ENCODE measurements around the gene CACNB3.

The CACNB3 gene

GRCh38 chr12:48779869-48780268 lies 38.4 kb upstream of the CACNB3 start:
- H3K27ac ChIP-seq (ENCODE audit: low read depth, low read length), result no peak overlapping the region
- H3K27me3 ChIP-seq (ENCODE audit: insufficient read depth, low read length), result no peaks in the 10 kb centered on the region
- H3K9ac ChIP-seq (ENCODE audit: low read depth, low read length), result no peak overlapping the region
- H3K36me3 ChIP-seq (ENCODE audit: insufficient read depth, low read length), result peaks cover 5% of the 10 kb centered on the region; the same call in 1 of the 2 replicates
- no peaks in the 10 kb centered on the region for H3K9me3 ChIP-seq (ENCODE audit: insufficient read depth, low read depth, low read length)
- H3K4me1 ChIP-seq (ENCODE audit: insufficient read depth, low read length), result peaks cover 4% of the 10 kb centered on the region; the same call in 1 of the 2 replicates
- H3K4me3 ChIP-seq (ENCODE audit: low read length), result no peak overlapping the region
- WGBS, result 76% methylated on average over 1 of the region's 3 CpGs

GRCh38 chr12:48780381-48781025 lies 37.8 kb upstream of the CACNB3 start:
- Histone ChIP-seq H3K27me3 (ENCODE audit: insufficient read depth, low read length) (no peaks in the 10 kb centered on the region), H3K36me3 (ENCODE audit: insufficient read depth, low read length) (no peaks in the 10 kb centered on the region), H3K4me3 (ENCODE audit: low read length) (no peak overlapping the region), H3K9me3 (ENCODE audit: insufficient read depth, low read depth, low read length) (no peaks in the 10 kb centered on the region), H3K27ac (ENCODE audit: low read depth, low read length) (no peak overlapping the region), H3K4me1 (ENCODE audit: insufficient read depth, low read length) (peaks cover 4% of the 10 kb centered on the region; the same call in 1 of the 2 replicates), H3K9ac (ENCODE audit: low read depth, low read length) (no peak overlapping the region)
- 91% methylated on average over 11 of the region's 11 CpGs for WGBS

DNA sequence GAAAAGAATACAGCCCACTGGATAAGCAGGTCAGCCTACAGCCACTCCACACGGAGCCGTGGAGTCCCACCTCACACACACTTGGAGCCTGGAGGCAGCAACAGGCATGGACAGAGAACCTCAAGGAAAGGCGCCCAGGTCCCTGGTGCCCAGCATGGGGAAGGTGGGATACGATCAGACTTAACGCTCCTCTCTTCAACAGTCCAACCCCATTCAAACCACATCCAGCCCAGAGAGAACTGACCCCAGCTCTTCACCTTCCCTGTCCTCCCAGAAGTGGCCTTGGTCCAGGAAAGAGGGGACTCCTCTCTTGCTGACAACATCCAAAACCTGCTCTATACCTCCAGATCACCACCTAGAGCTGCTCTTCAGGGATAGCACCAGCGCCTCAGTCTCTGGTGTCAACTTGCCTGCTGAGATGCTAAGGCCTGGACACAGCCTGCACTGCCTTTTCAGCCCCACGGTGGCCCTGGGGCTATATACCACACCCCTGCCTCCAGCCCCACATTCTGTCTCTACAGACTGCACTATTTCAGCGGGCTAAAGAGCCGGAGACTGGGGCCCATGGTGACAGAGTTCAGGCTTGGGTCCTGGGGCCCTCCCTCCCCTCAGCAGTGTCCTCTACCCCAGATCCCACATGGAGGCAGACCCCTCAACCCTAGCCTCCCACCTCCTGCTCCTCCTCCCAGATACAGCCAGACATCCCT lies 36.4 kb upstream of the CACNB3 start:
- H3K27me3 ChIP-seq (ENCODE audit: insufficient read depth, low read length), result no peaks in the 10 kb centered on the region
- no peak overlapping the region for H3K27ac ChIP-seq (ENCODE audit: low read depth, low read length)

GRCh38 chr12:48782457-48783395 lies 35.6 kb upstream of the CACNB3 start:
- Histone ChIP-seq H3K27ac (ENCODE audit: low read depth, low read length) (no peak overlapping the region), H3K9ac (ENCODE audit: low read depth, low read length) (no peak overlapping the region), H3K4me1 (ENCODE audit: insufficient read depth, low read length) (peaks cover 8% of the 10 kb centered on the region), H3K27me3 (ENCODE audit: insufficient read depth, low read length) (peaks cover 5% of the 10 kb centered on the region), H3K36me3 (ENCODE audit: insufficient read depth, low read length) (no peaks in the 10 kb centered on the region), H3K4me3 (ENCODE audit: low read length) (no peak overlapping the region), H3K9me3 (ENCODE audit: insufficient read depth, low read depth, low read length) (no peaks in the 10 kb centered on the region)
- 92% methylated on average over 63 of the region's 63 CpGs for WGBS

More for the DNA sequence above, 36.4 kb upstream of the CACNB3 start:
- Histone ChIP-seq H3K9me3 (ENCODE audit: insufficient read depth, low read depth, low read length) (no peaks in the 10 kb centered on the region), H3K36me3 (ENCODE audit: insufficient read depth, low read length) (no peaks in the 10 kb centered on the region), H3K4me3 (ENCODE audit: low read length) (no peak overlapping the region), H3K9ac (ENCODE audit: low read depth, low read length) (no peak overlapping the region), H3K4me1 (ENCODE audit: insufficient read depth, low read length) (peaks cover 4% of the 10 kb centered on the region; the same call in 1 of the 2 replicates)
- 83% methylated on average over 9 of the region's 9 CpGs for WGBS

- WGBS, result 94% methylated on average over 4 of the region's 4 CpGs
- peaks cover 10% of the 10 kb centered on the region for H3K27me3 ChIP-seq (ENCODE audit: insufficient read depth, low read length)
- H3K9me3 ChIP-seq (ENCODE audit: insufficient read depth, low read depth, low read length), result no peaks in the 10 kb centered on the region
- no peak overlapping the region for H3K9ac ChIP-seq (ENCODE audit: low read depth, low read length)
- no peak overlapping the region for H3K4me3 ChIP-seq (ENCODE audit: low read length)
- H3K27ac ChIP-seq (ENCODE audit: low read depth, low read length), result no peak overlapping the region
- no peaks in the 10 kb centered on the region for H3K36me3 ChIP-seq (ENCODE audit: insufficient read depth, low read length)
- H3K4me1 ChIP-seq (ENCODE audit: insufficient read depth, low read length), result peaks cover 10% of the 10 kb centered on the region
These were observed 34.9 kb upstream of the CACNB3 start for GRCh38 chr12:48783432-48783831.

- peaks cover 14% of the 10 kb centered on the region for H3K4me1 ChIP-seq (ENCODE audit: insufficient read depth, low read length)
- H3K27ac ChIP-seq (ENCODE audit: low read depth, low read length), result no peak overlapping the region
- no peaks in the 10 kb centered on the region for H3K9me3 ChIP-seq (ENCODE audit: insufficient read depth, low read depth, low read length)
- peak overlapping the region; percentile 90 for H3K4me3 ChIP-seq (ENCODE audit: low read length)
- H3K9ac ChIP-seq (ENCODE audit: low read depth, low read length), result no peak overlapping the region
- peaks cover 10% of the 10 kb centered on the region for H3K27me3 ChIP-seq (ENCODE audit: insufficient read depth, low read length)
- H3K36me3 ChIP-seq (ENCODE audit: insufficient read depth, low read length), result no peaks in the 10 kb centered on the region
- WGBS, result 90% methylated on average over 7 of the region's 7 CpGs
These were observed 31.4 kb upstream of the CACNB3 start for GRCh38 chr12:48786591-48787544.

DNA sequence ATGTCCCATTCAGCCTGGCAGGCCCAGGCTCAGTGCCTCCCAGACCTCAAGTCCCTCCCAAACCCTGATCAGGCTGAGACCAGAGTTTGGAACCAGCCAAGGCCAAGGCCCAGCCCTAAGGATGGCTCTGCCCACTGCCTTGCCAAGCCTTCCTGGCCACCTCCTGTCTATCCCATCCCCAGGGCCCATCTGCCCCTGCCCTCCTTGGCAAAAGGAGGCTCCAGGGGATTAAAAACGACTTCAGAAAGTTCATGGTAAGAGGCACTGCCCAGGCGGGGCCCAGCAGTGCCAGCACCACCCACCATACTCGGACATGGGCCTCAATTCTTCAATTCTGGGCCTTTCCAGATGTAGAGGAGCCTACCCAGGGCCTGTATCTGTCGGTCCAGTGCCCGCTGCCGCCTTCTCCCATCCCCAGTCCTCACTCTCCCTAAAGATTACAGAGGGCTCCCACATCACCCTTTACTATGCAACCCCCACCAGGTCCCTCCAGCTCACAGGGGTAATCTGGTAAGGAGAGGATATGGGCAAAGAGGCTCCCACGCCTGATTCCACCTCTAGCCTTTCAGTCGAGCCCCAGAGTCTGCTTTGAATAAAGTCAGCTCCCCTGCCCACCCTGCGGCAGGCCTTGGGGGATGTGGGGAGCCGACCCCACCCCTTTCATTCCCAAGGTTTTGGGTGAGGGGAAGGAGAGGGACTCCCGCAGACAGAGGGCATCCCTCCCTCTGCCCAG lies 30.3 kb upstream of the CACNB3 start:
- Histone ChIP-seq H3K4me3 (ENCODE audit: low read length) (peak overlapping the region; percentile 90), H3K9ac (ENCODE audit: low read depth, low read length) (peak overlapping the region; percentile 60; the same call in 1 of the 2 replicates), H3K9me3 (ENCODE audit: insufficient read depth, low read depth, low read length) (no peaks in the 10 kb centered on the region), H3K27me3 (ENCODE audit: insufficient read depth, low read length) (peaks cover 10% of the 10 kb centered on the region), H3K27ac (ENCODE audit: low read depth, low read length) (no peak overlapping the region), H3K4me1 (ENCODE audit: insufficient read depth, low read length) (peaks cover 14% of the 10 kb centered on the region), H3K36me3 (ENCODE audit: insufficient read depth, low read length) (no peaks in the 10 kb centered on the region)
- 32% methylated on average over 8 of the region's 11 CpGs for WGBS

DNA sequence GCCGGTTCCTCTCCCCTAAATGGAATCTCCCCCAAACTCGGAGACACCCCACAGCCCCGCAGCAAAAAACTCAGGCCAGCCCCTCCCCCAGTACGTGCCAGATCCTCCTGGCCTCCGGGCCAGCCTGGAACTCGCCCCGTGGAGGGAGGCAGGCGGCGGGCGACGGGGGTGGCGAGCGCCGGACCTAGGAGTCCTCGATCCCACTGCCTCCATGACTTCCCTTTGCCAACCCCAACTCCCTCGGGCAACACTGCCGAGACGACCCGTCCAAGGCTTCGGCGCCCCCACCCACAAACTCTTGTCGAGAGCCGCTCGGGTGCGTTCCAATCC lies 29.8 kb upstream of the CACNB3 start:
- Histone ChIP-seq H3K36me3 (ENCODE audit: insufficient read depth, low read length) (no peaks in the 10 kb centered on the region), H3K4me3 (ENCODE audit: low read length) (peak overlapping the region; percentile 90), H3K27ac (ENCODE audit: low read depth, low read length) (peak overlapping the region; percentile 46; the same call in 1 of the 2 replicates), H3K4me1 (ENCODE audit: insufficient read depth, low read length) (peaks cover 14% of the 10 kb centered on the region), H3K9me3 (ENCODE audit: insufficient read depth, low read depth, low read length) (no peaks in the 10 kb centered on the region), H3K9ac (ENCODE audit: low read depth, low read length) (peak overlapping the region; percentile 60), H3K27me3 (ENCODE audit: insufficient read depth, low read length) (peaks cover 10% of the 10 kb centered on the region)
- WGBS, result under 1% methylated on average over 25 of the region's 25 CpGs

DNA sequence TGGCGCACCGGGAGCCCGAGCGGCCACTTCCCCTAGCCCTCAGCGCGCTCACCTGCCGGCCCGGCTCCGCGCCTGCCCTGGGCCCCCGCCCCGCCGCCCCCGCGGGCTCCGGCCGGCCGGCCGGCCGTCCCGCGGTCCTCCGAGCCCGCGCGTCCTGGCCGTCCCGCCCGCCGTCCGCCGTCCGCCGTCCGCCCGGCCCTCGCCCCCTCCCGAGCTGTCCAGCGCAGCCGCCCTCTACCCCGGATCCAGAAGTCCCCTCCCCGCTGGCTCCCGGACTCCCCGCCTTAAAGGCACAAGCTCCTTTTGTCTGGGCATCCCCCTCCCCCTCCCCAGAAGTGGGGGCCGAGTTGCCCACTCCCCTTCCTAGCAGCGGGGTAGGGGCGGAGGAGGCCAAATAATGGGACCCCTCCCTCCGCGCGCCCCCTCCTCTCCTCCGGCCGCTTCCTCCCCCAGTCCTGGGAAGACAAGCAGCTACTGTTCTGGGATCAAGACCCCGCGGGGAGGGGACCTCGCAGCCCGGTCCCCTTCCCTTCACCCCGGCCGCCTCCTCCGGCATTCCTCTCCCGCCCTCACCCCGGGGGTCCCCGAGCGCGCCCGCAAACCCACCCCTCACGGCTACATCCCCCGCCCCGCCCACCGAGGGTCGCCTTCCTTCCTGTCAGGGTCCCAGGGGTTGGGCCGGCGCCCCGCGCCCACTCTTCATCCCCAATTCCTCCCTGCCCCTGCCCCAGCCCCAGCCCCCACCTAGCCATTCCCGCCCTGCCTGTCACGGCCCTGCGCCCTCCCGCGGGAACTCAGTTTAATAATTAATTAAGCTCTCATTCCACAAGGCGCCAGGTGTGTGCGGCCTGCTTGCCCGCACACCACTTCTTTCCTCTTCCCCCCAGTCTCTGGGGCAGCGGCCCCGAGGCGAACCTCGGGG lies 29.2 kb upstream of the CACNB3 start, which contains the start of gene ADCY6:
ADCY6 (minus strand) TSS at position 236 of the 922 bp plus-strand sequence. CDS start 5,655 bp downstream, outside the sequence.
- peak within 1 kb of the TSS; percentile 66 for H3K9ac ChIP-seq (ENCODE audit: low read depth, low read length)
- H3K9me3 ChIP-seq (ENCODE audit: insufficient read depth, low read depth, low read length), result no peaks in the 10 kb centered on the region
- H3K4me3 ChIP-seq (ENCODE audit: low read length), result peak within 1 kb of the TSS; percentile 90
- H3K36me3 ChIP-seq (ENCODE audit: insufficient read depth, low read length), result no peaks in the 10 kb centered on the region
- peaks cover 10% of the 10 kb centered on the region for H3K27me3 ChIP-seq (ENCODE audit: insufficient read depth, low read length)
- WGBS, result under 1% methylated on average over 86 of the region's 86 CpGs
- peaks cover 14% of the 10 kb centered on the region for H3K4me1 ChIP-seq (ENCODE audit: insufficient read depth, low read length)
- H3K27ac ChIP-seq (ENCODE audit: low read depth, low read length), result peak within 1 kb of the TSS; percentile 80; the same call in 1 of the 2 replicates
